Measurements from ENCODE around the gene EBPL. TPM values are rescaled to one million over a fixed set of nuclear protein-coding genes. Genes with fewer than 3 reads are reported as not detected.

Gene EBPL
- total RNA-seq, 4 donors from 2014 or later = 66.6 to 89.4 (median 83.2) TPM

DNA sequence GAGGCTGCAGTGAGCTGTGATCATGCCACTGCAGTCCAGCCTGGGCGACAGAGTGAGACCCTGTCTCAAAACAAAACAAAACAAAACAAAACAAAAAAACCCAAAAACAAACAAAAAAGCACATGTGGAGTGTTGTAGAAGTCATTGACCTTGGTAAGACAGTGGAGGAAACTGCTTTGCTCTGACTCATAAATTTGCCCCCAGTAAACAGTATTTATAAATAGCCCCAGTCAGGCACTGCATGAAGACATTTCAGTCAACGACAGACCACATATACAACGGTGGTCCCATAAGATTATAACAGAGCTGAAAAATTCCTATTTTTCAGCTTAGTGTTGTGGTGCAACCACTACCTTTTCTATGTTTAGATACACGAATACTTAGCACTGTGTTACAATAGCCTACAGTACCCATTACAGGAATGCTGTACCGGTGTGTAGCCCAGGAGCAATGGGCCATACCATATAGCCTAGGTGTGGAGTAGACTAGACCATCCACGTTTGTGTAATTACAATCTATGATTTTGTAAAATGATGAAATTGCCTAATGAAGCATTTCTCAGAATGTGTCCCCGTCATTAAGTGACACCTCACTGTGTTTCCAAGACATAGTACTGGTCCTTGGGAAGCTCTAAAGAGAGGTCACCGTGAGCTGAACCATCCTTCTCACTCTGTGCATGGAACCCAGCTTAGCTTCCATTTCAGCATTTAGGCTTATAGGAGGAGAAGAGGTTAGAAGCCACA, 61.9 kb downstream of the EBPL start:
- Histone ChIP-seq H3K9me3 (no peaks in the 10 kb centered on the region), H3K4me1 (peaks cover 0 to 6% (median 0%) of the 10 kb centered on the region in 4 donors), H3K36me3 (no peaks in the 10 kb centered on the region), H3K4me3 (peak overlapping the region in 1 of 4 donors; percentile 27), H3K27me3 (no peaks in the 10 kb centered on the region), H3K27ac (no peak overlapping the region)
- 66 to 73% methylated on average over 8 of the region's 8 CpGs for WGBS, 2 donors
- no peak for TF ChIP-seq POLR2A (IDR thresholded peaks at IDR 0.05)
- no peak for TF ChIP-seq EP300 (IDR thresholded peaks at IDR 0.05)
- TF ChIP-seq, protein P1, sequence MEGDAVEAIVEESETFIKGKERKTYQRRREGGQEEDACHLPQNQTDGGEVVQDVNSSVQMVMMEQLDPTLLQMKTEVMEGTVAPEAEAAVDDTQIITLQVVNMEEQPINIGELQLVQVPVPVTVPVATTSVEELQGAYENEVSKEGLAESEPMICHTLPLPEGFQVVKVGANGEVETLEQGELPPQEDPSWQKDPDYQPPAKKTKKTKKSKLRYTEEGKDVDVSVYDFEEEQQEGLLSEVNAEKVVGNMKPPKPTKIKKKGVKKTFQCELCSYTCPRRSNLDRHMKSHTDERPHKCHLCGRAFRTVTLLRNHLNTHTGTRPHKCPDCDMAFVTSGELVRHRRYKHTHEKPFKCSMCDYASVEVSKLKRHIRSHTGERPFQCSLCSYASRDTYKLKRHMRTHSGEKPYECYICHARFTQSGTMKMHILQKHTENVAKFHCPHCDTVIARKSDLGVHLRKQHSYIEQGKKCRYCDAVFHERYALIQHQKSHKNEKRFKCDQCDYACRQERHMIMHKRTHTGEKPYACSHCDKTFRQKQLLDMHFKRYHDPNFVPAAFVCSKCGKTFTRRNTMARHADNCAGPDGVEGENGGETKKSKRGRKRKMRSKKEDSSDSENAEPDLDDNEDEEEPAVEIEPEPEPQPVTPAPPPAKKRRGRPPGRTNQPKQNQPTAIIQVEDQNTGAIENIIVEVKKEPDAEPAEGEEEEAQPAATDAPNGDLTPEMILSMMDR (IDR thresholded peaks at IDR 0.05) = no peak
- DNase-seq (ENCODE audit: low spot score in 2 of 2) = no peak

GRCh38 chr13:49627831-49628652, 63.2 kb downstream of the EBPL start, which contains the start of gene ARL11:
Gene ARL11 (plus strand): TSS chr13:49628507. CDS start chr13:49630448, 1,941 bp downstream.
- TF ChIP-seq POLR2A (IDR thresholded peaks at IDR 0.05) (no peak), EP300 (IDR thresholded peaks at IDR 0.05) (peak in 1 of 2 donors; percentile 46)
- H3K4me1 ChIP-seq = peaks cover 0 to 6% (median 0%) of the 10 kb centered on the region in 4 donors
- peak within 1 kb of the TSS in 1 of 4 donors; percentile 4 for H3K27ac ChIP-seq
- no peaks in the 10 kb centered on the region for H3K9me3 ChIP-seq
- H3K4me3 ChIP-seq = peak within 1 kb of the TSS in 2 of 4 donors; percentile 22 to 27
- DNase-seq (ENCODE audit: low spot score in 2 of 2) = peak; percentile 45 to 52
- no peaks in the 10 kb centered on the region for H3K36me3 ChIP-seq
- WGBS, 2 donors = 50 to 59% methylated on average over 17 of the region's 17 CpGs
- no peaks in the 10 kb centered on the region for H3K27me3 ChIP-seq

DNA sequence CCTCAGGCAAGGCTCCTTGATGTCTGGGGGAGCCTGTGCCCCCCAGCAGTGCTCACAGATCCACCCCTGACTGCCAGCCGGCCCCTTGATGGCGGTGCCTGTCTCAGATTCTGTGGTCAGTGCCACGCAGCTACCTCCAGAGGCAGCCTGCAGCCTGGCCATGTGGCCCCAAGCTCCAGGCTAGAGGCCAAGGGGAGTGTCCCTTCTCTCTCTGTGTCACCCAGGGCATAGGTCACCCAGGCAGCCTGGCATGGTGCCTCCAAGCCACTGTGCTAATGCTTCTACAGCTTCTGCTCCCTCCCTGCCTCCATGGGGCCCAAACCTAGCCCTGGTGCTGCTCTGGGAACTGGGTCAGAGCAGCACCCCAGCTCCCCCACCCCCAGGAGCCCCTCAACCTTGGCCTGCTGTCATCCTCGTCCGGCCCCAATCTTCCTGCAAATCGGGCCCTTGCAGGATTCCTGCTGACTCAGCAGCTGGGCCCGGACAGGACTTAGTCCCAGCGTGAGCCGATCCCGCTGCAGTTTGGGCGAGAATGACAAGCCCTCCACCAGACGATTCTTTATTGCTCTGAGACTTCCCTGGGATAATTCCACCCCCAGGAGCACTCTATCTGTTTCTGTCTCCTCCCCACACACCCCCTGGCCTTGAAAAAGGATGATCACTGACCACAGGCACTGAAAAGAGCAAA, 65.8 kb downstream of the EBPL start:
- H3K4me1 ChIP-seq = peaks cover 0 to 6% (median 0%) of the 10 kb centered on the region in 4 donors
- no peaks in the 10 kb centered on the region for H3K27me3 ChIP-seq
- peak in 1 of 2 donors; percentile 28 for DNase-seq (ENCODE audit: low spot score in 2 of 2)
- whole genome bisulfite sequencing, 2 donors = 56 to 60% methylated on average over 6 to 12 of the region's 12 CpGs
- no peak overlapping the region for H3K4me3 ChIP-seq
- TF ChIP-seq, protein P1 (IDR thresholded peaks at IDR 0.05) = no peak
- no peak for TF ChIP-seq POLR2A (IDR thresholded peaks at IDR 0.05)
- H3K36me3 ChIP-seq = no peaks in the 10 kb centered on the region
- H3K27ac ChIP-seq = peak overlapping the region in 2 of 4 donors; percentile 9 to 41
- no peaks in the 10 kb centered on the region for H3K9me3 ChIP-seq

GRCh38 chr13:49624229-49624628, 67.1 kb downstream of the EBPL start:
- Histone ChIP-seq H3K9me3 (no peaks in the 10 kb centered on the region), H3K36me3 (no peaks in the 10 kb centered on the region), H3K27ac (no peak overlapping the region), H3K4me3 (no peak overlapping the region), H3K4me1 (peaks cover 0 to 6% (median 0%) of the 10 kb centered on the region in 4 donors), H3K27me3 (no peaks in the 10 kb centered on the region)
- TF ChIP-seq EP300 (IDR thresholded peaks at IDR 0.05) (no peak), POLR2A (IDR thresholded peaks at IDR 0.05) (no peak)
- TF ChIP-seq, protein P1 (IDR thresholded peaks at IDR 0.05) = no peak
- DNase-seq (ENCODE audit: low spot score in 2 of 2) = no peak
- 77 to 84% methylated on average over 6 of the region's 6 CpGs for WGBS, 2 donors

DNA sequence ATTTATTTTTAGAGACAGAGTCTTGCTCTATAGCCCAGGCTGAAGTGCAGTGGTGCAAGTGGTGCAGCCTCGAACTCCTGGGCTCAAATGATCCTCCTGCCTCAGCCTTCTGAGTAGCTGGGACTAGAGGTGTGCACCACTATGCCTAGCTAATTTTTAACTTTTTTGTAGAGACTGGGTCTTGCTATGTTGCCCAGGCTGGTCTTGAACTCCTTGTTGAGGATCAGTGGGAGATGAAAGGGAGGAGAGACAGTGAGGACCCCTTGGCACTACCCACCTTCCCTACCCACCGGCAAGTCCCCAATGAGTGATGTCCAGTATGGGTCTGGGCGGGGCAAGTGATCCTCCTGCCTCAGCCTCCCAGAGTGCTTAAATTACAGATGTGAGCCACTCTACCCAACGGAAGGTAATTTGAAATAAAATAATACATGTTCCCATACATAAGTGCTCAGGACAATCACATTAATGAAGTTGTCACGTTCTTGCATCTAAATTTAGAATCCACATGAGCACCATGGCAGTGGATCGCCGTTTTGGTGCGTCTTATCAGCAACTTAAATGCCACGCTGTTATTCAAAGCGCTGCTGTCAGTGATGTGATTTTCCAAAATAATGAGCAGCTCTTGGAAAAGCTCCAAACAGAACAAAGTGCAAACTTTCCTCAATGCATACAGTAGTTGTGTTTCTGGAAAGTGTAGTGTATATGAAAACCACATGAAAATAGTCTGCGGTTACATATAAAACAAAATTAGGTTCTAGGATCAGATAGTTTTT, 68.9 kb downstream of the EBPL start:
- no peak for DNase-seq (ENCODE audit: low spot score in 2 of 2)
- H3K4me1 ChIP-seq = peaks cover 0 to 6% (median 0%) of the 10 kb centered on the region in 4 donors
- TF ChIP-seq, protein P1 (IDR thresholded peaks at IDR 0.05) = no peak
- TF ChIP-seq EP300 (IDR thresholded peaks at IDR 0.05) (no peak), POLR2A (IDR thresholded peaks at IDR 0.05) (no peak)
- WGBS, 2 donors = 59 to 60% methylated on average over 11 of the region's 11 CpGs
- no peak overlapping the region for H3K4me3 ChIP-seq
- no peaks in the 10 kb centered on the region for H3K36me3 ChIP-seq
- H3K9me3 ChIP-seq = no peaks in the 10 kb centered on the region
- H3K27ac ChIP-seq = no peak overlapping the region
- no peaks in the 10 kb centered on the region for H3K27me3 ChIP-seq
